22Rv1 (cell line): ENCODE data around the gene OR2T8.
A peak's percentile ranks its signal among the peaks of the same experiment; 100 is the strongest.
"Not testable (repeated sequence)": the region's sequence is repeated elsewhere in the genome, so short reads cannot be mapped to it uniquely, and the experiment has no call there.

Experiments used
- H3K27ac ChIP-seq: fragments of 450-650 bp; 2 replicates; pipeline ENCODE4 v1.5.1; 2017
- CTCF ChIP-seq: fragments of 450-650 bp; IDR thresholded peaks from 2 replicates; pipeline ENCODE4 v1.5.1; 2017; ENCODE audit warnings: mild to moderate bottlenecking
- ZFX ChIP-seq: fragments of 450-650 bp; IDR thresholded peaks from 2 replicates; pipeline ENCODE4 v1.6.1; 2017; ENCODE audit warnings: antibody characterized with exemption, borderline replicate concordance

The OR2T8 gene

GRCh38 chr1:247933989-247934388, 13.9 kb downstream of the OR2T8 start:
- no peak for TF ChIP-seq ZFX
- no peak for TF ChIP-seq CTCF
- no peak overlapping the region for H3K27ac ChIP-seq

- TF ChIP-seq ZFX: no peak
- no peak overlapping the region for H3K27ac ChIP-seq
Measured at GRCh38 chr1:247935781-247936180, 15.7 kb downstream of the OR2T8 start.

- TF ChIP-seq ZFX (no peak), CTCF (no peak)
- no peak overlapping the region for H3K27ac ChIP-seq
Measured at GRCh38 chr1:247936415-247936814, 16.4 kb downstream of the OR2T8 start.

- TF ChIP-seq CTCF: peak; percentile 95
Measured at GRCh38 chr1:247936965-247937734, 17.1 kb downstream of the OR2T8 start.

GRCh38 chr1:247942624-247943023, 22.6 kb downstream of the OR2T8 start:
- H3K27ac ChIP-seq: no peak overlapping the region
- TF ChIP-seq ZFX (no peak), CTCF (no peak)

More at GRCh38 chr1:247936965-247937734, 17.1 kb downstream of the OR2T8 start:
- not testable (repeated sequence) for H3K27ac ChIP-seq

GRCh38 chr1:247948558-247948957, 28.5 kb downstream of the OR2T8 start, which contains the start of gene OR2L8:
OR2L8 (plus strand) TSS chr1:247948858; CDS start chr1:247948858, 0 bp downstream.
- no peak for TF ChIP-seq CTCF
- no peak for TF ChIP-seq ZFX

GRCh38 chr1:247953408-247953807, 33.4 kb downstream of the OR2T8 start:
- TF ChIP-seq CTCF (no peak), ZFX (no peak)
- no peak overlapping the region for H3K27ac ChIP-seq

More at GRCh38 chr1:247948558-247948957, 28.5 kb downstream of the OR2T8 start, which contains the start of gene OR2L8:
- H3K27ac ChIP-seq: no peak within 1 kb of the TSS

GRCh38 chr1:247961791-247962190, 41.7 kb downstream of the OR2T8 start:
- H3K27ac ChIP-seq: no peak overlapping the region
- TF ChIP-seq CTCF (no peak), ZFX (no peak)
